Measurements from ENCODE around the gene C19orf73.

The C19orf73 gene

DNA sequence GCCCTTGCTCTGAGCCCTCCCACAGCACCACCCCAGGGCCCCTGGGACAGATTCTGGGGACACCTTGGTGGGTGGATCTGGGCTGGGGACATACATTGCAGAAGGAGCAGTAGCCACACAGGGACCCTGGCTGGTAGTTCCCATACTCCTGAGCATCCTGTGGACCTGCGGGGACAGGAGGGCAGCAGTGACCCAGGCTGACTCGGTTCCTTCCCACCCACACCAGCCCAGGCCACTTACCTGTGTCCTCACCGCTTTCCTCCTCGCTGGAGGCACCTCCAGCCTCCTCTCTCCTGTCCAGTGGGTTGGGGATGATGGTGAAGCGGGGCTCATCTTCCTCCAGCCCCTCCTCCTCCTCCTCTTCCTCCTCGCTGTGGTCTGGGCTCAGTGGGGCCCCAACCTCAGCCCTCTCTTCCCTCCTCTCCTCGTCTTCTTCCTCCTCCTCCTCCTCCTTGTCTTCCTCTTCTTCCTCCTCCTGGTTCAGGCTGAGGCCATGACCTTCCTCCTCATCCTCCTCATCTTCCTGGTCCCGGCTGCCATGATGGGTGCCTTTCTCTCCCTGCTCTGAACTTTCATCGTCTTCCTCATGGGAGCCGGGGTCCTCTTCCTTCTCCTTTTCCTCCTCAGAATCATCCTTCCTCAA is 34.3 kb upstream of the C19orf73 start (continued):
- TF ChIP-seq OSR1 (CRISPR knock-in tag; IDR thresholded peaks at IDR 0.05) (no peak), GLIS3 (CRISPR knock-in tag; IDR thresholded peaks at IDR 0.05) (no peak), SNAI2 (CRISPR knock-in tag; IDR thresholded peaks at IDR 0.05) (no peak)
- TF ChIP-seq, protein P1, sequence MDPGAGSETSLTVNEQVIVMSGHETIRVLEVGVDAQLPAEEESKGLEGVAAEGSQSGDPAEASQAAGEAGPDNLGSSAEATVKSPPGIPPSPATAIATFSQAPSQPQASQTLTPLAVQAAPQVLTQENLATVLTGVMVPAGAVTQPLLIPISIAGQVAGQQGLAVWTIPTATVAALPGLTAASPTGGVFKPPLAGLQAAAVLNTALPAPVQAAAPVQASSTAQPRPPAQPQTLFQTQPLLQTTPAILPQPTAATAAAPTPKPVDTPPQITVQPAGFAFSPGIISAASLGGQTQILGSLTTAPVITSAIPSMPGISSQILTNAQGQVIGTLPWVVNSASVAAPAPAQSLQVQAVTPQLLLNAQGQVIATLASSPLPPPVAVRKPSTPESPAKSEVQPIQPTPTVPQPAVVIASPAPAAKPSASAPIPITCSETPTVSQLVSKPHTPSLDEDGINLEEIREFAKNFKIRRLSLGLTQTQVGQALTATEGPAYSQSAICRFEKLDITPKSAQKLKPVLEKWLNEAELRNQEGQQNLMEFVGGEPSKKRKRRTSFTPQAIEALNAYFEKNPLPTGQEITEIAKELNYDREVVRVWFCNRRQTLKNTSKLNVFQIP (CRISPR knock-in tag; IDR thresholded peaks at IDR 0.05; ENCODE audit: borderline replicate concordance, low read depth), result no peak

DNA sequence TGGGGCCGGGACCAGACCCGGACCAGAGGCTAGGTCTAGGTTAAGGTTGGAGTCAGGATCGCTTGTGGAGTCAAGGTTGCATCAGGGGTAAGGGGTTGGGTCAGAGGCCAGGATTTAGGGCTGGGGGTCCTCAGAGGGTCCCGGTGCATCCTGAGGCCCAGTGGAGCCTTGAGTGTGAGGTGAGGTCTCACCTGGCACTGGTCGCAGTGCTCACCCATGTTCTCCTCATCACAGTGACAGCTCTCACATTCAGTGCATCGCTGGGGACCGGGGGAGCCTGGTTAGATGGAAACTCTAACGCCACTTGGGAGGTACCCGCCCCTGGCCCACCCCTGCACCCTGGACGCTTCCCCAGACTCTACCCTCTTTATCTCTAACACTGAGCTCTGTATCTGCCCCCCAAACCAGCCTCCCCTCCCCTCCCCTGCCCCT is 33.2 kb upstream of the C19orf73 start:
- ATAC-seq, result no peak
- no peak for TF ChIP-seq OSR1 (CRISPR knock-in tag; IDR thresholded peaks at IDR 0.05)
- no peak for TF ChIP-seq ZNF8 (CRISPR knock-in tag; IDR thresholded peaks at IDR 0.05)
- TF ChIP-seq, protein P1 (CRISPR knock-in tag; IDR thresholded peaks at IDR 0.05; ENCODE audit: borderline replicate concordance, low read depth), result no peak
- no peak for TF ChIP-seq BACH2 (CRISPR knock-in tag; IDR thresholded peaks at IDR 0.05; ENCODE audit: borderline replicate concordance)
- TF ChIP-seq, protein P2, sequence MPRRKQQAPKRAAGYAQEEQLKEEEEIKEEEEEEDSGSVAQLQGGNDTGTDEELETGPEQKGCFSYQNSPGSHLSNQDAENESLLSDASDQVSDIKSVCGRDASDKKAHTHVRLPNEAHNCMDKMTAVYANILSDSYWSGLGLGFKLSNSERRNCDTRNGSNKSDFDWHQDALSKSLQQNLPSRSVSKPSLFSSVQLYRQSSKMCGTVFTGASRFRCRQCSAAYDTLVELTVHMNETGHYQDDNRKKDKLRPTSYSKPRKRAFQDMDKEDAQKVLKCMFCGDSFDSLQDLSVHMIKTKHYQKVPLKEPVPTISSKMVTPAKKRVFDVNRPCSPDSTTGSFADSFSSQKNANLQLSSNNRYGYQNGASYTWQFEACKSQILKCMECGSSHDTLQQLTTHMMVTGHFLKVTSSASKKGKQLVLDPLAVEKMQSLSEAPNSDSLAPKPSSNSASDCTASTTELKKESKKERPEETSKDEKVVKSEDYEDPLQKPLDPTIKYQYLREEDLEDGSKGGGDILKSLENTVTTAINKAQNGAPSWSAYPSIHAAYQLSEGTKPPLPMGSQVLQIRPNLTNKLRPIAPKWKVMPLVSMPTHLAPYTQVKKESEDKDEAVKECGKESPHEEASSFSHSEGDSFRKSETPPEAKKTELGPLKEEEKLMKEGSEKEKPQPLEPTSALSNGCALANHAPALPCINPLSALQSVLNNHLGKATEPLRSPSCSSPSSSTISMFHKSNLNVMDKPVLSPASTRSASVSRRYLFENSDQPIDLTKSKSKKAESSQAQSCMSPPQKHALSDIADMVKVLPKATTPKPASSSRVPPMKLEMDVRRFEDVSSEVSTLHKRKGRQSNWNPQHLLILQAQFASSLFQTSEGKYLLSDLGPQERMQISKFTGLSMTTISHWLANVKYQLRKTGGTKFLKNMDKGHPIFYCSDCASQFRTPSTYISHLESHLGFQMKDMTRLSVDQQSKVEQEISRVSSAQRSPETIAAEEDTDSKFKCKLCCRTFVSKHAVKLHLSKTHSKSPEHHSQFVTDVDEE (CRISPR knock-in tag; IDR thresholded peaks at IDR 0.05), result no peak
- TF ChIP-seq, protein P3, sequence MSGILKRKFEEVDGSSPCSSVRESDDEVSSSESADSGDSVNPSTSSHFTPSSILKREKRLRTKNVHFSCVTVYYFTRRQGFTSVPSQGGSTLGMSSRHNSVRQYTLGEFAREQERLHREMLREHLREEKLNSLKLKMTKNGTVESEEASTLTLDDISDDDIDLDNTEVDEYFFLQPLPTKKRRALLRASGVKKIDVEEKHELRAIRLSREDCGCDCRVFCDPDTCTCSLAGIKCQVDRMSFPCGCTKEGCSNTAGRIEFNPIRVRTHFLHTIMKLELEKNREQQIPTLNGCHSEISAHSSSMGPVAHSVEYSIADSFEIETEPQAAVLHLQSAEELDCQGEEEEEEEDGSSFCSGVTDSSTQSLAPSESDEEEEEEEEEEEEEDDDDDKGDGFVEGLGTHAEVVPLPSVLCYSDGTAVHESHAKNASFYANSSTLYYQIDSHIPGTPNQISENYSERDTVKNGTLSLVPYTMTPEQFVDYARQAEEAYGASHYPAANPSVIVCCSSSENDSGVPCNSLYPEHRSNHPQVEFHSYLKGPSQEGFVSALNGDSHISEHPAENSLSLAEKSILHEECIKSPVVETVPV (CRISPR knock-in tag; IDR thresholded peaks at IDR 0.05), result no peak
- TF ChIP-seq ISL1 (CRISPR knock-in tag; IDR thresholded peaks at IDR 0.05), result no peak
- TF ChIP-seq, protein P4, sequence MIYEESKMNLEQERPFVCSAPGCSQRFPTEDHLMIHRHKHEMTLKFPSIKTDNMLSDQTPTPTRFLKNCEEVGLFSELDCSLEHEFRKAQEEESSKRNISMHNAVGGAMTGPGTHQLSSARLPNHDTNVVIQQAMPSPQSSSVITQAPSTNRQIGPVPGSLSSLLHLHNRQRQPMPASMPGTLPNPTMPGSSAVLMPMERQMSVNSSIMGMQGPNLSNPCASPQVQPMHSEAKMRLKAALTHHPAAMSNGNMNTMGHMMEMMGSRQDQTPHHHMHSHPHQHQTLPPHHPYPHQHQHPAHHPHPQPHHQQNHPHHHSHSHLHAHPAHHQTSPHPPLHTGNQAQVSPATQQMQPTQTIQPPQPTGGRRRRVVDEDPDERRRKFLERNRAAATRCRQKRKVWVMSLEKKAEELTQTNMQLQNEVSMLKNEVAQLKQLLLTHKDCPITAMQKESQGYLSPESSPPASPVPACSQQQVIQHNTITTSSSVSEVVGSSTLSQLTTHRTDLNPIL (CRISPR knock-in tag; IDR thresholded peaks at IDR 0.05; ENCODE audit: low read depth), result no peak
- TF ChIP-seq CSDC2 (CRISPR knock-in tag; IDR thresholded peaks at IDR 0.05), result no peak

DNA sequence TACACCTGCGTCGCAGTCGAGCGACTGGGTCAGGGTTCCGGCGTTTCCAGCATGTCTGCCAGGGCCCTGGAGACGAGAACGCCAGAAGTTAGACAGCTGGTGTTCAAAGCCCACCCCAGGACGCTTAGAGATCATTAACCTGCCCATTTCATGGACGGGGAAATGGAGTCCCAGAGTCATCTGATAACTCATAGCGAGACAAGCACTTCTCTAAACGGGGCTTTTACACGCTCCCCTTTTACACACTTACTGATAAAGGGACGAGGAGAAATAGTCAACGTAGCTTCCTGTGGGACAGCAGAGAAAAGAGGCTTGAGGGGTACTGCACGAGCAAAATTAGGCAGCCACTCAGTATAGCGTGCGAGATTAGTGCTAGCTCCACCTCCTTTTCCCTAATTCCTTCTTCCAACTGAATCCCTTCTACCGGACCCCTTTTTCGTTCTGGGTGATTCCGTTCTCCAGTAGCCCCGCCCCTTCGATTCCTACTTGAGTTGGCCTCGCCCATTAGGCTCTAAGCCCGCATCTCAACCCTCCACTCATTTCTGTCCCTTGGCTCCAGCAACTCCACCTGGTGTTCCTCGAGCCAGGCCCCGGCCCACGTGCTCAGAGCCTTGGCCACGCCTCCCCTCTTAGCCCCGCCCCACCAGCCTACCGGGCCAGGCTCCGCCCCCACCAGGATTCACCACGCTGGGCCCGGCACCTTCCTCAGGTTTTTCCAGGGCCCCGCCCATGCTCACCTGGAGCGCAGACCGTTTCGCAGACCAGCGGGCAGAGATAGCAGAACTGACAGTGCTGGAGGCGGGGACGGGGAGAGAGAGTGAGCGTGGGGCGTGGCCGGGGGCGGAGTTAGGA is 32.5 kb upstream of the C19orf73 start:
- TF ChIP-seq ZC3H10 (CRISPR knock-in tag; IDR thresholded peaks at IDR 0.05), result no peak
- TF ChIP-seq GLIS3 (CRISPR knock-in tag; IDR thresholded peaks at IDR 0.05), result no peak
- TF ChIP-seq BACH2 (CRISPR knock-in tag; IDR thresholded peaks at IDR 0.05; ENCODE audit: borderline replicate concordance), result no peak
- TF ChIP-seq, protein P2 (CRISPR knock-in tag; IDR thresholded peaks at IDR 0.05), result no peak
- no peak for TF ChIP-seq ZFP3 (CRISPR knock-in tag; IDR thresholded peaks at IDR 0.05)
- ATAC-seq, result no peak
